ENCODE data around the gene ELAVL3. TPM values are rescaled to one million over a fixed set of nuclear protein-coding genes. Genes with fewer than 3 reads are reported as not detected.

Gene ELAVL3
- total and polyA plus RNA-seq, 2 of the 4 experiments (the other 2 are of a cell fraction): not detected

- H3K18ac ChIP-seq (ENCODE audit: low read depth, low read length): no peak overlapping the region
- no peaks in the 10 kb centered on the region for H3K9me3 ChIP-seq (ENCODE audit: control insufficient read depth, insufficient read depth, low read length)
- POLR2A ChIA-PET (ENCODE audit: unreplicated experiment): no interaction called here
- no peaks in the 10 kb centered on the region for H3K9me1 ChIP-seq (ENCODE audit: insufficient read depth, low read length)
- H2BK5ac ChIP-seq (ENCODE audit: low read depth, low read length, poor library complexity, severe bottlenecking): no peak overlapping the region
- H3K4me1 ChIP-seq (ENCODE audit: control insufficient read depth, insufficient read depth, low read length): no peaks in the 10 kb centered on the region
- H3K4me2 ChIP-seq (ENCODE audit: low read depth, low read length): no peak overlapping the region
- H4K91ac ChIP-seq (ENCODE audit: insufficient read depth, low read depth, low read length): no peak overlapping the region
- H3K27ac ChIP-seq (ENCODE audit: insufficient read depth, low read length): no peak overlapping the region
- H4K20me1 ChIP-seq (ENCODE audit: insufficient read depth, low read length): no peaks in the 10 kb centered on the region
- H2BK20ac ChIP-seq (ENCODE audit: low read depth, low read length): no peak overlapping the region
- no peaks in the 10 kb centered on the region for H3K79me1 ChIP-seq (ENCODE audit: low read depth in 1 of 2, low read length in 2 of 2)
- H3K14ac ChIP-seq (replicated peaks; ENCODE audit: low read depth, low read length): no peak overlapping the region
- no peak overlapping the region for H3K4me3 ChIP-seq (ENCODE audit: insufficient read depth, low read depth, low read length)
- H3K4ac ChIP-seq (ENCODE audit: low read depth, low read length): no peak overlapping the region
- H2BK15ac ChIP-seq (ENCODE audit: low read depth, low read length): no peak overlapping the region
- no peak overlapping the region for H3K9ac ChIP-seq (ENCODE audit: low read depth, low read length)
- in situ Hi-C loops (cut with MboI; ENCODE audit: low sequenced_read_pairs): no loop called here
- DNase-seq (no peak), ATAC-seq (ENCODE audit: low read depth) (no peak)
- H4K5ac ChIP-seq (ENCODE audit: low read depth, low read length): no peak overlapping the region
- no peak overlapping the region for H4K8ac ChIP-seq (ENCODE audit: low read depth in 2 of 2, low read length in 2 of 2)
- intact Hi-C loops (cut with micrococcal nuclease): no loop called here
- H2AK9ac ChIP-seq (replicated peaks; ENCODE audit: low read depth, low read length, poor library complexity): no peak overlapping the region
- H3K56ac ChIP-seq (ENCODE audit: extremely low read depth, insufficient read depth, low read length): no peak overlapping the region
- H3K36me3 ChIP-seq (ENCODE audit: control insufficient read depth, insufficient read depth, low read length): no peaks in the 10 kb centered on the region
- H3K23ac ChIP-seq (ENCODE audit: low read depth, low read length): no peak overlapping the region; the same call in 1 of the 2 replicates
- no peaks in the 10 kb centered on the region; the same call in 1 of the 2 replicates for H3K27me3 ChIP-seq (ENCODE audit: control insufficient read depth, insufficient read depth, low read length)
- WGBS, 2 experiments (ENCODE audit: extremely low coverage in 2 of 2, insufficient read length in 1 of 2): 82% methylated on average over 10 of the region's 19 CpGs; no CpG with 5 or more reads in 1 of the 2 experiments
- no peak overlapping the region for H2BK120ac ChIP-seq (ENCODE audit: low read depth, low read length)
- dilution Hi-C loops (cut with HindIII; ENCODE audit: low sequenced_read_pairs, unreplicated experiment): no loop called here
- peak overlapping the region; percentile 43 for H2AFZ ChIP-seq (replicated peaks; ENCODE audit: low read length, poor library complexity)
- no TSS peak for BruUV-seq (replicated peaks)
- CTCF ChIA-PET: no interaction called here
- no peak overlapping the region for H2AK5ac ChIP-seq (ENCODE audit: low read depth, low read length)
- TF ChIP-seq ELK1 (IDR thresholded peaks at IDR 0.05; ENCODE audit: borderline replicate concordance, low read depth, low read length): no peak
- no peak for TF ChIP-seq CHD1 (IDR thresholded peaks at IDR 0.05; ENCODE audit: low read depth, low read length)
- no peak for TF ChIP-seq USF2 (IDR thresholded peaks at IDR 0.05; ENCODE audit: low read depth, low read length)
- TF ChIP-seq RAD21 (IDR thresholded peaks at IDR 0.05; ENCODE audit: low read length): no peak
- TF ChIP-seq CEBPB (IDR thresholded peaks at IDR 0.05; ENCODE audit: low read depth, low read length): no peak
- TF ChIP-seq POLR2A (IDR thresholded peaks at IDR 0.05; ENCODE audit: low read depth, low read length): no peak
- TF ChIP-seq FOS (IDR thresholded peaks at IDR 0.05; ENCODE audit: low read depth, low read length): no peak
- TF ChIP-seq SMC3 (IDR thresholded peaks at IDR 0.05; ENCODE audit: low read depth, low read length): no peak
- TF ChIP-seq RCOR1 (IDR thresholded peaks at IDR 0.05; ENCODE audit: insufficient replicate concordance, low read length): no peak
These were observed 22.5 kb downstream of the ELAVL3 start for GRCh38 chr19:11458236-11458900.
